GM21367 (cell line): ENCODE results near the gene PRKRIP1.
"Not testable (repeated sequence)": the region's sequence is repeated elsewhere in the genome, so short reads cannot be mapped to it uniquely, and the experiment has no call there.

Experiments
- ATAC-seq: cut with Tn5 transposase; IDR thresholded peaks from one replicate; pipeline ENCODE4 v1.9.1; 2021; ENCODE audit not compliant: unreplicated experiment

Gene PRKRIP1

GRCh38 chr7:102429141-102429899 lies 33.2 kb downstream of the PRKRIP1 start:
- ATAC-seq = no peak

- no peak for ATAC-seq
Measured at GRCh38 chr7:102431617-102432298, 35.6 kb downstream of the PRKRIP1 start.

- ATAC-seq = peak; percentile 21
Measured at GRCh38 chr7:102432442-102433218, 36.5 kb downstream of the PRKRIP1 start.

- ATAC-seq = peak; percentile 42
Measured at GRCh38 chr7:102433219-102434038, 37.3 kb downstream of the PRKRIP1 start, which contains the start of gene ORAI2. Gene ORAI2, plus strand, starts transcription at chr7:102433575. Its CDS starts 5,382 bp downstream, at chr7:102438957.

- ATAC-seq = no peak
Measured at GRCh38 chr7:102434039-102434486, 37.9 kb downstream of the PRKRIP1 start.

- no peak for ATAC-seq
Measured at GRCh38 chr7:102436118-102436517, 40.0 kb downstream of the PRKRIP1 start.

GRCh38 chr7:102439963-102440795 lies 44.0 kb downstream of the PRKRIP1 start:
- ATAC-seq = no peak

- peak; percentile 33 for ATAC-seq
Measured at GRCh38 chr7:102444961-102445673, 49.0 kb downstream of the PRKRIP1 start.

- no peak for ATAC-seq
Measured at GRCh38 chr7:102445674-102446071, 49.5 kb downstream of the PRKRIP1 start.

GRCh38 chr7:102446387-102447156 lies 50.4 kb downstream of the PRKRIP1 start:
- no peak for ATAC-seq

- ATAC-seq = no peak
Measured at GRCh38 chr7:102447311-102447710, 51.1 kb downstream of the PRKRIP1 start.

- ATAC-seq = no peak
Measured at GRCh38 chr7:102449136-102449535, 53.0 kb downstream of the PRKRIP1 start.

- no peak for ATAC-seq
Measured at GRCh38 chr7:102450242-102450641, 54.1 kb downstream of the PRKRIP1 start.

GRCh38 chr7:102451371-102452054 lies 55.4 kb downstream of the PRKRIP1 start:
- no peak for ATAC-seq

GRCh38 chr7:102452451-102452850 lies 56.3 kb downstream of the PRKRIP1 start:
- ATAC-seq = no peak

- ATAC-seq = no peak
Measured at GRCh38 chr7:102453319-102453718, 57.2 kb downstream of the PRKRIP1 start.

- no peak for ATAC-seq
Measured at GRCh38 chr7:102454468-102454867, 58.3 kb downstream of the PRKRIP1 start.

- ATAC-seq = not testable (repeated sequence)
Measured at GRCh38 chr7:102454932-102455331, 58.8 kb downstream of the PRKRIP1 start.
